Spinal cord (tissue), 10 donors: ENCODE results near the gene PRLH. TPM values are rescaled to one million over a fixed set of nuclear protein-coding genes. Genes with fewer than 3 reads are reported as not detected.
A peak's percentile ranks its signal among the peaks of the same experiment; 100 is the strongest.

Experiments used
- DNase-seq, 6 donors: peaks; one replicate each; pipeline versions ENCODE4 v3.0.0 to v3.0.0-alpha.2; 2013 to 2015; ENCODE audit warnings: low spot score in 6 of 6, low read depth in 4 of 6
- H3K27ac ChIP-seq: one replicate; pipeline ENCODE4 v1.5.1; 2013; ENCODE audit warnings: low read depth, low read length, control low read depth
- H3K27me3 ChIP-seq: one replicate; pipeline ENCODE4 v1.6.1; 2013; ENCODE audit warnings: low read length; ENCODE audit not compliant: control insufficient read depth, insufficient read depth
- H3K36me3 ChIP-seq: one replicate; pipeline ENCODE4 v1.6.1; 2013; ENCODE audit warnings: low read length; ENCODE audit not compliant: control insufficient read depth, insufficient read depth
- H3K4me1 ChIP-seq: one replicate; pipeline ENCODE4 v1.6.1; 2013; ENCODE audit warnings: low read length; ENCODE audit not compliant: control insufficient read depth, insufficient read depth
- H3K4me3 ChIP-seq: one replicate; pipeline ENCODE4 v1.5.1; 2013; ENCODE audit warnings: low read depth, low read length, control low read depth
- H3K9me3 ChIP-seq: one replicate; pipeline ENCODE4 v1.6.1; 2013; ENCODE audit warnings: low read length; ENCODE audit not compliant: control insufficient read depth, insufficient read depth
- WGBS: methylation state at CpG from one replicate; pipeline ENCODE4 v1.1.5; 2013; ENCODE audit warnings: missing lambda C conversion rate; ENCODE audit not compliant: insufficient coverage; 5-methylcytosine and 5-hydroxymethylcytosine counted together
- polyA plus RNA-seq, 2 donors: library from polyadenylated mRNA; unstranded; fragments of 120-200 nt; gene quantifications; one replicate each; pipeline ENCODE4 v1.2.1, GENCODE V29; 2013; ENCODE audit not compliant: insufficient read length in 2 of 2
- total RNA-seq, 2 donors: library from RNA; depleted of rRNA in 1 of 2; stranded (reverse); fragments of 120-200 nt in 1 of 2; fragments of >200 nt in 1 of 2; gene quantifications; one replicate each; pipeline versions ENCODE4 v1.2.3 to v1.2.4, GENCODE V29; 2013 to 2014
- donor health status: healthy.

Gene PRLH
- total and polyA plus RNA-seq, 4 donors = not detected

GRCh38 chr2:237570776-237571335 lies 4.5 kb downstream of the PRLH start:
- Histone ChIP-seq H3K4me1 (peaks cover 7% of the 10 kb centered on the region), H3K27me3 (no peaks in the 10 kb centered on the region), H3K9me3 (no peaks in the 10 kb centered on the region), H3K4me3 (no peak overlapping the region), H3K27ac (no peak overlapping the region), H3K36me3 (no peaks in the 10 kb centered on the region)
- 92% methylated on average over 7 of the region's 9 CpGs for WGBS
- no peak for DNase-seq

GRCh38 chr2:237571551-237571950 lies 5.2 kb downstream of the PRLH start:
- DNase-seq = no peak
- Histone ChIP-seq H3K4me3 (no peak overlapping the region), H3K9me3 (no peaks in the 10 kb centered on the region), H3K27me3 (no peaks in the 10 kb centered on the region), H3K4me1 (peaks cover 7% of the 10 kb centered on the region), H3K36me3 (no peaks in the 10 kb centered on the region), H3K27ac (no peak overlapping the region)
- WGBS = 79% methylated on average over 6 of the region's 7 CpGs

- no peaks in the 10 kb centered on the region for H3K36me3 ChIP-seq
- no peaks in the 10 kb centered on the region for H3K27me3 ChIP-seq
- no peak overlapping the region for H3K4me3 ChIP-seq
- DNase-seq = peak; percentile 57 to 94 (median 76)
- H3K4me1 ChIP-seq = peaks cover 7% of the 10 kb centered on the region
- H3K9me3 ChIP-seq = no peaks in the 10 kb centered on the region
- WGBS = 10% methylated on average over 21 of the region's 24 CpGs
- H3K27ac ChIP-seq = no peak overlapping the region
Observed at GRCh38 chr2:237572021-237572741, 5.8 kb downstream of the PRLH start.

- 80% methylated on average over 1 of the region's 4 CpGs for WGBS
Observed at GRCh38 chr2:237572742-237573101, 6.3 kb downstream of the PRLH start.

GRCh38 chr2:237573721-237574415 lies 7.5 kb downstream of the PRLH start:
- no peaks in the 10 kb centered on the region for H3K27me3 ChIP-seq
- H3K27ac ChIP-seq = no peak overlapping the region
- H3K4me1 ChIP-seq = peaks cover 7% of the 10 kb centered on the region
- WGBS = 86% methylated on average over 8 of the region's 8 CpGs
- H3K9me3 ChIP-seq = no peaks in the 10 kb centered on the region
- DNase-seq = peak in 1 of 6 donors; percentile 70
- H3K4me3 ChIP-seq = no peak overlapping the region
- no peaks in the 10 kb centered on the region for H3K36me3 ChIP-seq

More at GRCh38 chr2:237572742-237573101, 6.3 kb downstream of the PRLH start:
- no peak overlapping the region for H3K27ac ChIP-seq
- no peak overlapping the region for H3K4me3 ChIP-seq
- H3K4me1 ChIP-seq = peaks cover 7% of the 10 kb centered on the region
- H3K9me3 ChIP-seq = no peaks in the 10 kb centered on the region
- H3K36me3 ChIP-seq = no peaks in the 10 kb centered on the region
- no peaks in the 10 kb centered on the region for H3K27me3 ChIP-seq
- DNase-seq = no peak

- WGBS = 93% methylated on average over 8 of the region's 9 CpGs
- Histone ChIP-seq H3K9me3 (no peaks in the 10 kb centered on the region), H3K4me1 (peaks cover 7% of the 10 kb centered on the region), H3K36me3 (no peaks in the 10 kb centered on the region), H3K27ac (no peak overlapping the region), H3K27me3 (no peaks in the 10 kb centered on the region), H3K4me3 (no peak overlapping the region)
- peak in 1 of 6 donors; percentile 25 for DNase-seq
Observed at GRCh38 chr2:237574467-237574866, 8.1 kb downstream of the PRLH start.

- Histone ChIP-seq H3K27me3 (no peaks in the 10 kb centered on the region), H3K36me3 (no peaks in the 10 kb centered on the region), H3K4me1 (peaks cover 7% of the 10 kb centered on the region), H3K9me3 (no peaks in the 10 kb centered on the region), H3K4me3 (no peak overlapping the region), H3K27ac (no peak overlapping the region)
- DNase-seq = peak in 1 of 6 donors; percentile 36
- WGBS = 70% methylated on average over 24 of the region's 25 CpGs
Observed at GRCh38 chr2:237574894-237575868, 8.8 kb downstream of the PRLH start.

- Histone ChIP-seq H3K4me1 (peaks cover 7% of the 10 kb centered on the region), H3K27me3 (no peaks in the 10 kb centered on the region), H3K4me3 (no peak overlapping the region), H3K9me3 (no peaks in the 10 kb centered on the region), H3K36me3 (no peaks in the 10 kb centered on the region), H3K27ac (no peak overlapping the region)
- no peak for DNase-seq
- 83% methylated on average over 23 of the region's 27 CpGs for WGBS
Observed at GRCh38 chr2:237575869-237576862, 9.8 kb downstream of the PRLH start.
